ENCODE measurements around the gene RFX3.

The RFX3 gene

DNA sequence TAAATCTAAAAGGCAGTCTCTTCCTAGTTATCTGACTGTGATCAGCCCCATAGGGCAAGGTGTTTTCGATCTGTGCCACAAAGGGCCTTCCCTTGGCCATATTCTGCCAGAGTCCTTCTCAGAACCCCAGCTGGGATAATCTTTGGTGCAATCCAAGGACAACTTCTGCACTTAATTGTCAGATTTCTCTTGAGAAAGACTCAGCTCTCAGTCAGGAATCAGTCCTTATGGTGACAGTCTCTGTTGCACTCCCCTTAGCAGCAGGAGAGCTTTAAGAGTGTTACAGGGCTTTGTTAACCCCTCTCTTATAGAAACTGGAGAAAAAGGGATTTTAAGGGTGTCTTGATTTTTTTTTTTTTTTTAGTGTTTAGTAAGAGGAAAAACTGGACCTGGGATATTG, 15.4 kb upstream of the RFX3 start:
- no peak for TF ChIP-seq ZFX (IDR thresholded peaks at IDR 0.05)
- TF ChIP-seq CTCF (conservative IDR thresholded peaks at IDR 0.05), result no peak
- H3K27ac ChIP-seq, result no peak overlapping the region

DNA sequence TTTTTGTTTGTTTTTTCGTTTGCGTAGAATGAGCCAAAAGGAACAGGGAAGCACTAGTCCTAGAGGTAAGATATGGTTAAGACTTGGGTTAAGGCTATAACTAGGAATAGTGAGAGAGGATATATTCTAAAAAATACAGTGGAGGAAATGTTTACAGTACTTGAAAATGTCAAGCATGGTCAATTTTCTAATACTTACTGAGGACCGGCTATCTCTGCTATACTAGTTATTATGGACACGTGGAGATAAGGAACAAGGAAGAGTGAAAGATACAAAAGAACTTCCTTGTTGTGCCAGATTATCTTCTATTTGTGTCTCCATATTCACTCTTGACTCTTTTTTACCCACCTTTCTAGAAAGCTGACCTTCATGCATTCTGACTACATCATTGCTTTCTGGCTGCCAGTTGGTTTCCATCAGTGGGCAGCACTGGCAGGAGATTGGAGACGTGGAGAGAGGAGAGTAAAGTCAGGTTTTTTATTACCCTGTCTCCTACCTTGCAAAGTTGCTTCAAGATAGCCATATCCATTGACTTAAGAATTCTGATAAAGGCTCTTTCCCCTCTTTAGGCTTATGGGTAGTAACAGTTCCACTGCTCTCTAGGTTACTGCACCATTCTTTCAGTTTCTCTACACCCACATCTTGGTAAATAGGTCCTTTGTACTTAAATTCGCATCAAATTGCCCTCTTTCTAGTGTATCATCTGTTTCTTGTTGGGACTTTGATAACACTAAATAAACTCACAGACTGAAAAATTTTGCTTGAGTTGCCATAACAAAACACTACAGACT, 9.0 kb upstream of the RFX3 start:
- TF ChIP-seq ZFX (IDR thresholded peaks at IDR 0.05), result no peak
- no peak for TF ChIP-seq CTCF (conservative IDR thresholded peaks at IDR 0.05)
- H3K27ac ChIP-seq, result no peak overlapping the region

DNA sequence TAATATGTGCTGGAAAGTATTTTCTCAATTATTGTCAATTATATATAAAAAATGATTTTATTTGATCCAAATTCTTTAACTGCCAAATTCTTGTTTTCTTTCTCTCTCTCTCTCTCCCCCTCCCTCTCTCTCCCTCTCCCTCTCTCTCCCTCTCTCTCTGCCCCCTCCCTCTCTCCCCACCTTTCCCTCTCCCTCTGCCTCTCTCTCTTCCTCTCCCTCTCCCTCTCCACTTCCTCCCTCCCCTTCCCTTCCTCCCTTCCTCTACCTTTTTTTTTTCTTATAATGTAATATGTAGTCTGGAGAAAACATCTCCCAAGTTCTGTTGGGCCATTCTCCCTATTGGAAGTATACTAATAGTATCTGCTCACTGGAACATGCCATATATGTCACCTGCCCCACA, 6.4 kb upstream of the RFX3 start:
- no peak for TF ChIP-seq ZFX (IDR thresholded peaks at IDR 0.05)
- no peak for TF ChIP-seq CTCF (conservative IDR thresholded peaks at IDR 0.05)
- no peak overlapping the region for H3K27ac ChIP-seq

GRCh38 chr9:3528451-3528850, 2.6 kb upstream of the RFX3 start:
- TF ChIP-seq ZFX (IDR thresholded peaks at IDR 0.05) (no peak), CTCF (conservative IDR thresholded peaks at IDR 0.05) (no peak)
- no peak overlapping the region for H3K27ac ChIP-seq

GRCh38 chr9:3526997-3527940, 1.5 kb upstream of the RFX3 start:
- peak overlapping the region; percentile 97 for H3K27ac ChIP-seq
- TF ChIP-seq CTCF (conservative IDR thresholded peaks at IDR 0.05) (no peak), ZFX (IDR thresholded peaks at IDR 0.05) (no peak)

DNA sequence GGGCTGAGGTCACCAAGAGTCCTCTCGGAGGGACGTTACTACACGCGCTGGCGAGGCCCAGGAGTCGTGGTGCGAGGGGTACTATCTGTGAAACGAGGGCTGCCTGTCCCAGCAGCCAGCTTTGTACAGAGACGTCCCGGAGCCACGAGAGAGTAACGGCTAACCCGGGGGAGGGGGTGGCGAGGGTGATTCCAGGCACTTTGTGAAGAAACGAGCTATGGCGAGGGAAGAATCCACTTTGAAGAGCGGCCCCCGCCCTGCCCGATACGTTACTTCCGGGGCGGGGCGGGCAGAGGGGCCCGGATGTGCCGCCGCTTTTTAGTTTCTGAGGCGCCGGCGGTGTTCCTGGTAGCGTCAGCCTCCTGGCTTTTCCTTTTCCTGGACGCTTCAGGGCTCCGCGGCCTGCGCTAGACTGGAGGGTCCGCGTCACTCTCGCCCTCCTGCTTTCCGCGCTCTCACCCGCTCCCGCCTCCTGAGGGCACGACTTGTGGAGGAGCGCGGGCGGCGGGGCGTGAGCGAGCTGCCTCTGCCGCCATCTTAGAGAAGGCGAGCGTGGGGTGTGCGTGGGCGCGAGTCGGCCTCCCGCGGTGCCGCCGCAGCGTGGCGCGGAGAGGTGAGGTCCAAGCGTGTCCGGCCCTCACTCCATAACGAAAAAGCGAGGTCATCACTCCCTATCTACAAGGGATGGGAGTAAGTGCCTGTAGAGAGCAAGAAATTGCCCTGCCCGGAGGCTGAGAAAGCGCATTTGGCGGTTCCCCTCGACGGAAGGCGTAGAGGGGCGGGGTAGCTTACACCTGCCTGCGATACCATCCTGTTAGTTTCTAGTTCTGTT, 580 bp upstream of the RFX3 start:
- TF ChIP-seq CTCF (conservative IDR thresholded peaks at IDR 0.05) (no peak), ZFX (IDR thresholded peaks at IDR 0.05) (peak; percentile 58; the same call in 1 of the 2 replicates)
- peak overlapping the region; percentile 97 for H3K27ac ChIP-seq

All from C4-2B (cell line).